Stimulated activated CD8-positive, alpha-beta memory T cell treated with anti-CD3 and anti-CD28 coated beads, Interleukin-12 subunit alpha, Interleukin-12 subunit beta, amount 100 ng/mL, for 4 hours (primary cell): ENCODE data around the gene CHKA.

ENCODE experiments used
- DNase-seq: peaks from one replicate; pipeline ENCODE4 v3.0.0-alpha.2; 2020; ENCODE audit warnings: low read depth

CHKA gene

GRCh38 chr11:68044145-68044813 lies 76.9 kb downstream of the CHKA start:
- no peak for DNase-seq

DNA sequence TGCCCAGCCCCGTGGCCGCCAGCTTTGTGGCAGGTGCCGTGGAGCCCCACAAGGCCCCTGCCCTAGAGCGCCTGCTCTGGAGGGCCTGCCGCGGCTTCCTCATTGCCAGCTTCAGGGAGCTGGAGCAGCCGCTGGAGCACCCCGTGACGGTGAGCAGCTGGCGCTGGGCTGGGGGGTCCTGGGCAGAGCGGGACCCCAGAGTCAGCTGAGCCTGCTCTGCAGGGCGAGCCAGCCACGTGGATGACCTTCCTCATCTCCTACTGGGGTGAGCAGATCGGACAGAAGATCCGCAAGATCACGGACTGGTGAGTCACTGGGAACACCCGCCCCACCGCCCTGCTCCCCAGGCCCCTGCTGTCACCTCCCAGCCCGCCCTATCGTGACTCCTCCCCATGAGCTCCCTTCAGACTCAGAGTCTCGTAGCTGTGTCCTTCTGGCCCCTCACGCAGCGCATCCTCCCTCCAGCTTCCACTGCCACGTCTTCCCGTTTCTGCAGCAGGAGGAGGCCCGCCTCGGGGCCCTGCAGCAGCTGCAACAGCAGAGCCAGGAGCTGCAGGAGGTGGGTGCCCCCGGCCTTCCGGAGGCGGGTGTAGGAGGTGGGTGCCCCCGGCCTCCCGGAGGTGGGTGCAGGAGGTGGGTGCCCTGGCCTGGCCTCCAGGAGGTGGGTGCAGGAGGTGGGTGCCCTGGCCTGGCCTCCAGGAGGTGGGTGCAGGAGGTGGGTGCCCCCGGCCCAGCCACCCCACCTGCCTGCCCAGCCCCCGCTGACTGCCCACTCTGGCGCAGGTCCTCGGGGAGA lies 77.6 kb downstream of the CHKA start:
- no peak for DNase-seq

DNA sequence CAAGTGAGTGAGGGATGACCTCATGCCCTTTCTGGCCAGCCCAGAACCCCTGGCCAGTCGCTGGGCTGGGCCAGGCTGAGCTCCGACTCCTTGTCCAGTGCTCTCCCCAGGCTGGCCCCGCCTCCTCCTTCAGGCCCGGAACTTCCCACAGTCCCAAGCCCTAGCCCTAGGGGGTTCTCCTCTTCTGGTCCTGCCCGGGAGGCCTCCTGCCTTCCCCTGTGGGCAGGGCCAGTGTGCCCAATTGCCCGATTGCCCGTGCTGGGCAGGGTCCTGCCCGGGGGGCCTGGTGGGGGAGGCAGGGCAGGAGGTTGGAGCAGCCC lies 78.2 kb downstream of the CHKA start:
- no peak for DNase-seq

GRCh38 chr11:68042219-68043028 lies 78.8 kb downstream of the CHKA start:
- DNase-seq: no peak

DNA sequence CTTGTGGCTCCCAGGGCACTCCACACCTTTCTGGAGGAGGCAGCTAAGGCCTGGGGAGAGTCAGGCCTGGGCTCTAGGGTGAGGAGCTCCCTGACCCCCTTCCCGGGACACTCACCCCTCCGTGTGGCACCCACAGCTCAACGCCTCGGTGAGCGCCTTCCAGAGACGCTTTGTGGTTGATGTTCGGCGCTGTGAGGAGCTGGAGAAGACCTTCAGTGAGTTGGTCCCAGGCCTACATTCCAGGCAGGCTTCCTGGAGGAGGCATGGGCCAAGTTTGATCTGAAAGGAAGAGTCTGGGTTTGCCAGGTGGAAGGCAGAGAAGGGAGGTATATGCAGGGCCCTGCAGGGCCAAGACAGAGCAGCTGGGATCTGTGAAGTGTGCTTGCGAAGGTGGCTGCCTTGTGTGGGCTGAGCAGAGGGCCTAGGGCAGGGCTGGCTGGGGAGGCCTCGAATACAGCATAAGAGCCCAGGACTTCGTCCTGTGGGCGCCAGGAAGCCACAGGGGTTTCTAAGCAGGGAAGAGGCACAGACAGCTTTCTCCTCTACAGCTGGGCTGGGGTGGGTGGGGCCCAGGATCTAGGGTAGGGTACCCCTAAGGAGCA lies 79.5 kb downstream of the CHKA start:
- DNase-seq: no peak

- DNase-seq: no peak
Measured at GRCh38 chr11:68040957-68041591, 80.1 kb downstream of the CHKA start.

- no peak for DNase-seq
Measured at GRCh38 chr11:68040101-68040956, 80.9 kb downstream of the CHKA start.

DNA sequence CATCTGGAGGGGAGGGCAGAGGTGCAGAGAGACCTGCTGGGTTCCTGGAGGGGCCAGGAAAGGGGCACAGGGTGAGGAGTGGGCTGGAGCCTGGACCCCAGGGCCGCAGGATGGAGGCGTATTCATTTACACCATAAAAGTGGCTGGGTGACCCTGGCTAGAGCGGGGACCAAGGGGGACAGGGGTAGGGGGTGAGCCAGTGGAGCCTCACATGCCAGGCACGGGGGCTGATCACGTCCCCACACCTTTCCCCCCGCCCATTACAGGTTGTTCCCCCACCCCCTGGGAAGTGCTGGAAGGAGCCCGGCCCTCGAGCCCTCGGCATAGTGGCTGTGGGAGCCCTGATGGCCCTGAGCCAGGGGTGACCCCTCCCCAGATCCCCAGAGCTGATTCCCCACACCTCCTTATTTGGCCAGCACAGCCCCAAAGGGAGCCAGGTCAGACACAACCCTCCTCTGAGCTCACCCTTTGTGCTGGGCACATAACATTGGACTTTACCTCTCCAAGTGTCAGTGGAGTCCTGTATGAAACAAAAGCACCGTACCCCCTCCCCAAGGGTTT lies 81.6 kb downstream of the CHKA start:
- no peak for DNase-seq

- DNase-seq: peak; percentile 32
Measured at GRCh38 chr11:68038718-68039525, 82.3 kb downstream of the CHKA start, which contains the start of gene TCIRG1. TSS of gene TCIRG1 (plus strand) at chr11:68039025. CDS start at chr11:68041272, 2,247 bp downstream.

- no peak for DNase-seq
Measured at GRCh38 chr11:68038226-68038717, 82.9 kb downstream of the CHKA start.

GRCh38 chr11:68037411-68038225 lies 83.6 kb downstream of the CHKA start:
- DNase-seq: no peak

- DNase-seq: no peak
Measured at GRCh38 chr11:68036717-68037239, 84.4 kb downstream of the CHKA start.

GRCh38 chr11:68036141-68036716 lies 85.0 kb downstream of the CHKA start:
- no peak for DNase-seq

DNA sequence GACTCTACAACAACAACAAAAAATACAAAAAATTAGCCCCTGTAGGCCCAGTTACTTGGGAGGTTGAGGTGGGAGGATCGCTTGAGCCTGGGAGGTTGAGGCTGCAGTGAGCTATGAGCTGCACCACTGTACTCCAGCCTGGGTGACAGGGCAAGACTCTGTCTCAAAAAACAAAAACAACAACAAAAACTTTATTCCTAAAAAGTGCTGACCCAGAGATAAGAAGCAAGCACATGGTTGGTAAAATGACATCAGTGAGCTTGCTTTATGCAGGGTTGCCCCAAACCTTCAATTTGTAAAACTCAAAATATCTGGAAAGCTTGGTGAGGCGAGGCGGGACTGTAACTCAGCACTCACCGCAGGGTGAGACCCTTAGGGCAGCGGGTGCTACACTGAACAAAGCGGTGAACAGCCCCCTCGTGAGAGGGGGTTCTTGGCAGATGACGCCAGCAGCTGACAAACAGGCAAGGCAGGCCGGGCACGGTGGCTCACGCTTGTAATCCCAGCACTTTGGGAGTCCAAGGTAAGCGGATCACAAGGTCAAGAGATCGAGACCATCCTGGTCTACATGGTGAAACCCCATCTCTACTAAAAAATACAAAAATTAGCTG lies 85.8 kb downstream of the CHKA start:
- no peak for DNase-seq

- no peak for DNase-seq
Measured at GRCh38 chr11:68033708-68034045, 87.5 kb downstream of the CHKA start.

- no peak for DNase-seq
Measured at GRCh38 chr11:68032997-68033707, 88.0 kb downstream of the CHKA start.

DNA sequence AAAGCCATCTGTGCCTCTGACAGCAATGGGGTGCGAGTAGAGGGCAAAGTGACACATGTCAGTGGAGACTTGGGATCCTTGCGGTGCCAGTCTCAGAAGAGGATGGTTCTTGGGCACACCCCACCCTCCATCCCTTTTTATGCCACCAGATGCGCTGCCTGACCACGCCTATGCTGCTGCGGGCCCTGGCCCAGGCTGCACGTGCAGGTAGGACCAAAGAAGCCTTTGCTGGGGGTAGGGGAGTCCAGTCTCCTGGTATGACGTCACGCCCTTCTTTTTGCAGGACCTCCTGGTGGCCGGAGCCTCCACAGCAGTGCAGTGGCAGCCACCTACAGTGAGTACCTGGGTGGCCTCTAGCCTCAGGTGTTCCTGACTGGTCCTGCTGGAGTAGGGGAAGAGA lies 89.2 kb downstream of the CHKA start:
- no peak for DNase-seq
